Measurements from ENCODE around the gene SNCA.

Gene SNCA

DNA sequence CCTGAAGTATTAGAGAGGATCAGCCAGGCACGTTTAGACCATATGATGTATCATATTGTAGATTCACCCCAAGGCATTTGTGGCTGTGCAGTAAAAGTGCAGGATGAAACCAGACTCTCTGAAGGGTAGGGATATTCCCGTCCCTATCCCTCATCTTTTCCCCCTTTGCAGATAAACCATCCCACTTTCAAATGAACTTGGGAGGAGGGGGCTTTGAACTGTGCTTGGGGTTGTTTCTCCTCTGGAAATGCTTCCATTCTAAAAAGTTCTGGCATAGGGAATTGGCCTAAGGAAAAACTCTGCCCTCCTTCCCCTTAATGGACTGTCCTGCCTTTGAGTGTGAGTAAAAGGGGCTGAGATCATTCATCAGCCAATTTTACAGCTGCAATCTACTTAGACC, 23.8 kb downstream of the SNCA start:
- no peak for DNase-seq

DNA sequence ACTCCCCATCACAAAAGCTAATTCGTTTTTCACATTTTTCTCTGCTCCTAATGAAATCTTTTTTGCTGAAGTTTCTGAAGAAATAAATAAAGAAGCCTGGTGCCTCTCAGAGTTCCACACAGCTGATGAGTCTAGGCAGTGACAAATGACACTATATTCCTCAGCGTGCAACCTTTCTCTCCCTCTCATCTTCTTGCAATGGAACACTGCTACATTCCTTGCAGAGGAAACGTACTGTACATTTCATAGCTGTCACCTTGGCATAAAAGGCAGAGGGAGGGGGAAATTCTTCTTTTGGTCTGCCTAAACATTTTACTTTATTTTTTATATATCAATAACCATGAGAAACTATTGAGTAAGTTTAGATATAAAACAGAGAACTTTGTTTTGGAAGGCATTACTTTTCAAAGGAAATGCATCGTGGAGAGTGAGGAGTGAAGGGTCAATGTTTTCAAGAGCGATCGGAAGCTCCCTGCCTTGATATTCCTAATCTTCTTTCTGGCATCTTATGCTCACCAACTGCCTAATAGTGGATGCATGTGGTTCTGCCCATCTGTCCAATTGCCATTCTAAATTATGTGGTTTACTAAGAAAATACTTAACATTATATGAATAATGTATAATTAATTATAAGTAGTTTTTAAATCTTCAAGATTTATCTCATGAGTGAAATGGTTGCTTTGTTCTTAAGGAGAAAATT, 29.4 kb downstream of the SNCA start:
- no peak for DNase-seq

DNA sequence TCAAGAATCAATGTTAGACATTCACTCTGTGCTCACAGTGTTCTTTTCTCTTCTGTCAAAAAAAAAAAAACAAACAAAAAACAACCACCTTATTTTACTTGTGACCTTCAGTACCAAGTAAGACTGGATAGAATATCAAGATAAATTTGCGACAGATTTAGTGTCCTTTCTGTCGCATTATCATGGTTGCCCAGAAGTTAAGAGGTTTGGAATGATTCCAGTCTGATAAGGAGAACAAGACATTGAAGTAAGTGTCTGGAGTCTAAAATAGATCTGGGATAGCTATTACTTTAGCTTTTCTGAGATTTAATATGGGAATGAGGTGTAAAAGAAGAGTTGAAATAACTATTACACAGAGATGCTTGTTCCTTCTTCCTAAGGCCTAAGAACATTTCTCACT, 31.7 kb downstream of the SNCA start:
- DNase-seq, result no peak

DNA sequence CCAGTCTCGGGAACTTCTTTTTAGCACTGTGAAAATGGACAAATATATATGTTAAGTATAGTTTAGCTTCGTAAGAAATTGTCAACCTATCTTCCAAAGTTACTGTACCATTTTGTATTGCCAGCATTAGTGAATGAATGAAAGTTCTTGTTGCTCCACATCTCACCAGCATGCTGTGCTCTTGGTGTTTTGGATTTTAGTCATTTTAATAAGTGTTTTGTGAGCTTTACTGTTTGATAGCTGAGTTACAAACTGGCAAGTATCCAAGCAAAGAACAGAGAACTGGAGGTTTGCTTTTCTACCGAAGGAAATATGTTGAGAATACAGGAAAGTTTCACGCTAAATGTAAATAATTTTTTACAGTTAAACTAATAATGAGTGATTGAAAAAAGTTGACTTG, 33.0 kb downstream of the SNCA start:
- no peak for DNase-seq

DNA sequence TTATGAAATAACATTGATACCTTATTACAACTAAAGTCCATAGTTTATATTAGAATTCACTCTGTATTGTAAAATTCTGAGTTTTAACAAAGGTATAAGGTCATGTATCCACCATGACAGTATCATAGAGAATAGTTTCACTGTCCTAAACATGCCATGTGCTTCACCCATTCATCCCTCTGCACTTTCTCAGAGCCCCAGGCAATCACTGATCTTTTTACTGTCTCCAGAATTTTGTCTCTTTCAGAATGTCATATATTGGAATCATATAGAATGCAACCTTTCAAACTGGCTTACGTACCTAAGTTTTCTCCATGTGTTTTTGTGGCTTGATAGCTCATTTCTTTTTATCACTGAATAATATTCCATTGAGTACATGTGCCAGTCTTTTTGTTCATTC, 33.9 kb downstream of the SNCA start:
- no peak for DNase-seq

DNA sequence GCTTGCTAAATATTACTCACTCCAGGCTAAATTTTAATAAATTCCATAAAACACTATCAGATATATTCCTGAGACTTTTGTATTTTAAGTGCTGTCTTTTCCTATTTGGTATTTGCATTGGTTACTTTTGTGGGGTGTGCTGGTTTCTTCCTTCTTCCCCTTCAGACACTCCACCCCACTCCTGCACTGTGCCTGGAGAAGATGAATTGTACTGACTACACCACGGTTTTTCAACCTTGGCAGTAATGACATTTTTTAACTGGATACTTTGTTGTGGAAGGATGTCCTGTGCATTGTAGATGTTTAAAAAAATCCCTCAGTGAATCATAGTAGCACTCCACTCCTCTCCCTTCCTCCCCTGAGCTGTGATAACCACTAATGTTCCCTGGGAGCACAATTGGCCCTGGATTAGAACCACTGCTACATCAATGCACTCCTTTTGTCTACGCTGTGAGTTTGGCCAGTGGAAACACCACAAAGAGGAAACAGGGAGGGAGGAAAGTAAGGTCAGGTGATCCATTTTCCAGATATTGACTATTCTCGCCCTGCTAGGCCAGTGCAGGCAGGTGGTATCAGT, 36.3 kb downstream of the SNCA start:
- DNase-seq, result no peak

DNA sequence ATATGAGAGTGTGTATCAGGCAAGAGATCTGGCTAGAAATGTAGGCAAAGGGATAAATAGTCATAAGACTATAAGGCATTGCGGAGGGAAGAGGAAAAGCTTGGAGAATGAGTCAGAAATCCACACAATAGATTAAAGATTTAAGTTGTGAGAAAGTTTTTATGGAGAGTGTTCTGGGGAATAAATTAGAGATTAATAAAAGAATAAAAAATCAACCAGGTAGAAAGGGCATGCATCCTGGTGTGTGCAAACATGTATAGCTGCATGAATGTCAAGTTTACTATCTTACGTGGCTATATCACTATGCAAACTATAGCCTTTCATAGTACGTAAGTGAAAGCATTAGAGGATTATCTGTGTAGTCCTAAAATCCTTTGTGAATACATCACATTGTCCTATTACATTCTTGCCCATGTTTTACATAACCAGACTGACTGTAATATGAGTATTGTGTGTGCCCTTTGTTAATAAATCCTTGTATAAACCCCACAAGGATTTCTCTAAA, 36.9 kb downstream of the SNCA start:
- DNase-seq, result no peak

DNA sequence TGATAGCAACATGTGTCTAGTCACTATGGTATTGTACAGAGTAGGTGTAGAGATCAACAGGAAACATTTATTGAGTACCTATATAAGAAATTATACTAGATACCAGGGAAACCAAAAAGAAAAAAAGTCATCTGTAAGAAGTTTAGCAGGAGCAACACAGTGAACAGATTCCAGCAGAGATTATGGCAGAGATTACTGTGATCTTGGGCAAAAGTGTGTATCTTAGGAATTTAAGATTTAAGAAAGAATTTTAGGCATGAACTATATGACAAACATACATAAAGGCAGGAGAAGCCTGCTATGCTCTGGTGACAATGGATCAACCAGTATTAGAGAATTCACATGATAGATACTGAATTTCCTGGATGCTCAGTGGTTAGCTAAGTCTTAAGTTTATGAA, 37.9 kb downstream of the SNCA start:
- no peak for DNase-seq

DNA sequence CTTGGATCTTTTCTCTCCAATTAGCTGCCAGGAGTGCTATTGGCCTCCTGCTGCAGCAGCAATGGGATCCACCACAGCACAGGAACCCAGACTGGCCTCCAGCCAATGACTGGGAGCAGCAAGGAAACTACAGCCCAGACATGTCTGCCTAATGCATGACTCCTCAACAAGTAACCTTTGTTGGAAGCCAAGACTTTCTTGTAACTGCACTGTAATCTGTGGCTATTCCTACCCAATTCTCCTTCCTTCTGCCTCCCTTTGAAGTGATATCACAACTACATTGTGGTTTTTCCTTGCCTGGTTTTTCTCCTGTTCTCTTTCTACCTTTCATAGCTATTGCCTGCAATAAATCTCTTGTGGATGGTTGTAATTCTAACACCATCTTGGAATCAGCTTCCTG, 39.8 kb downstream of the SNCA start:
- DNase-seq, result no peak

DNA sequence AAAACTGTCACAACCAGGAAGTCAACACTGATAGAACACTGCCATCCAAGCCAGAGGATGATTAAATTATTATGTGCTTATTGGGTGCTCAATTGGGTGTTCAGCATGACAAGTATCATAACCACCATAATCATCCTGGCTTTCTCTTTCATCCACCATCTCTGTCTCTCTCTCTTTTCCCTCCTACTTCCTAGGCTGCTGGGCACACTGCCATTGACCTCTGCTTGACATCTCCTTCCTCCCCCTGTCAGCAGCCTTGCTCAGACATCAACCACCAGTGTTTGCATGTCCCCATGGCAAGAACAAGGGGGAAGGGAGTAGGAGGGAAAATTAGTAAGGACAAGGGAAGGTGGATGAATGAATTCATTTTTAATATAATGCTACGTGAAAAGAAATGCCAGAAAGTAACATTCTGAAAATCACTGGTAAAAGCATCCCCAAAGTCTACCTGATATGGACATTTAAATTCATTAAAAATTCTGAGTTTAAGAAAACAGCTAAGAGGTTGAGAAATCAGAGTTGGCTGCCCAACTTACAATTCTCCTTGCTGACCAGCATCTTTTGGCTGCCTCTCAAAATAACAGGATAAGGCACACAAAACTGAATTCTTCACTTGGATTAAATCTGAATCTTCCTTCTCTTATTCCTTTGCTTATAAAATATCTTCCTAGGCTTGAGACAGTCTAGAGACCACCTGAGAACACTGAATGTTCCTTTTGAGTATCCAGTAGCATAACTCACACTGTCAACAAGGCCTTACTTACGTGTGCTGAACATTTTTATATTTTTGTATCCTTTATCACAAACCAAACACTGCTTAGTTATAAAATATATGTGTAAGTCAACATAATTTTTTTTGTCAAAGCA, 48.5 kb downstream of the SNCA start:
- DNase-seq, result no peak

DNA sequence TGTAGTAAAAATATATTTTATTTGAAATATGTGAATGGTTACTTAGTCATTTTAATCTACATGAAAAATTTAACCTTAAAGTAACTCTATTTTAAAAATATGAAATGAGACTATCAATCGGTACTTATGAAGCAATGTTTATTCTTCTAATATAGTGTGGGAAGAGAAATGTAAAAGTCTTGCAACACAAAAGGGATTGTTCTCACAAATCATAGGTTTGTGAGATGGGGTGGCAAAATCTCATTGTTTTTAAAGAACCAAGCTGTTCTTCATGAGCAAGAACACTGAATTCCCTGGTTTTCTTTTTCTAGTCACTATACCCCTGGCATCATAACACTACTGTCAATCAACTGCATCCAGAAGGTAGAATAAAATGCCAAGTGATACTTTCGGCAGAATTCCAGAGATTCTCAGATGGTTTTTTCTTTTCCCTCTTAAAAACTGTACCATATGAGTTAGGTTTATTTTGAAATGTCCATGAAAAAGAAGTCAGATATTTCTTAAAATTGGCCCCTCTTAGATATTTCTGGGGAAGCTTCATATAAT, 52.2 kb downstream of the SNCA start:
- DNase-seq, result no peak

DNA sequence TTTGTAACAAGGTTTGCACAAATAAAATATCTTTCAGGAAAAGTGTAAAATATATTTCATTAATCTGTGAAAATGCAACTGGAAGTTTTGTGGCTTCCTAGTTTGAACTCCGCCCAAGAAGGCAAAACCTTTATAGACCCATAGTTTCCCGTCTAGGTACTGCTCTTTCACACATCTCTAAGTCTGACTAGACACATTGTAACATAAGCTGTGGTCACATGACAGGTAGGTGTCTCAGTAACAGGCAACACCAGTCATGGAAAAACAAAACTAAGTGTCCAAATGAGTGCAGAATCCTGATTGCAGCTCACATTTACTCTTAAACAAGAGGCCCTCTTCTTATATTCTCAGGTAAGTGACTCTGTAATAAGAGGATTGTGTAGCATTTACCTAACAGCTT, 55.6 kb downstream of the SNCA start:
- DNase-seq, result no peak

DNA sequence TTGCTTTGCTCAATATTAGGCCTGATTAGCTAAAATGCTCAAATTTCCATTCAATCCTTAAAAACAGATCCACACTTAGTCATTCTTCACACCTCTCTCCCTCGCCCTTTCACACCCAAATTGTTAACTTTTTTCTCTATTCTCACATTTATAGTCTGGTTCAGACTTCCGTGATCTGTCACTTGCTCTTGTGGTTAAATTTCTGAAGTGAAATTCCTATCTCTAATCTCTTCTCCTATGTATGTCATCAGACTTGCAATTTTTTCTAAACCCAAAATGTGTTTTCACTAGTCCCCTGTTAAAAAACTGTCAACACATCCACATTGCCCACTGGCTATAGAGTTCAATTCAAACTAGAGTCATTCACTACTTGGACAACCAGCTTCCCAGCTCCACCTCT, 63.2 kb downstream of the SNCA start:
- DNase-seq, result no peak

DNA sequence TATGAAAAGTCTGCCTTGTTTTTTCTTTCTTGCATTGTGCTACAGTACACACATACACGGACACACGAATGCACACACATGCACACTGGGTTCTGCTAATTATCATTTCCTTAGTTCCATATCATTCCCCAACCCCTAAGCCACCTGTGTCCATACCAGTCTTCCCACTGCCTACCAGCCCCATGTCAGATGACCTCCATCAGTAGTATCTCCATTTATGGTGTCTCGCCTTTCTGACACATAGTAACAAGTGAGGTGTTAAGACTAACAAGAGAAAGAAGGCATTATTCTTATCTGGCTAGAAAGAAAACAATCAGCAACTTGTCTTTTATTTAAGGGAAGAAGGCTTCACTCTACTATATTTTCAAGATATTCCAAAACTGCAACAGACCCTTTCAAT, 67.1 kb downstream of the SNCA start:
- DNase-seq, result no peak

DNA sequence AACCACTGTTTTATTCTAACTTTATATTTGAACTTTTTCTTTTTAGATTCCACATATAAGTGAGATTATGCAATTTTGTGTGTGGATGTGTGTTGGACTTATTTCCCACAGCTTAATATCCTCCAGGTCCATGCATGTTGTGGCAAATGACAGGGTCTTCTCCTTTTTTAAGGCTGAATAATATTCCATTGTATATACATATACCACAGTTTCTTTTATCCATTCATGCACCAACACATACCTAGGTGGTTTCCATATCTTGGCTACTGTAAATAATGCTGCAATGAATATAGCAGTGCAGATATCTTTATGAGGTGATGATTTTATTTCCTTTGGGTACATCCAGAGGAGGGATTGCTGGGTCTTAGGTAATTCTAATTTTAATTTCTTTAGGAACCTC, 69.0 kb downstream of the SNCA start:
- no peak for DNase-seq

DNA sequence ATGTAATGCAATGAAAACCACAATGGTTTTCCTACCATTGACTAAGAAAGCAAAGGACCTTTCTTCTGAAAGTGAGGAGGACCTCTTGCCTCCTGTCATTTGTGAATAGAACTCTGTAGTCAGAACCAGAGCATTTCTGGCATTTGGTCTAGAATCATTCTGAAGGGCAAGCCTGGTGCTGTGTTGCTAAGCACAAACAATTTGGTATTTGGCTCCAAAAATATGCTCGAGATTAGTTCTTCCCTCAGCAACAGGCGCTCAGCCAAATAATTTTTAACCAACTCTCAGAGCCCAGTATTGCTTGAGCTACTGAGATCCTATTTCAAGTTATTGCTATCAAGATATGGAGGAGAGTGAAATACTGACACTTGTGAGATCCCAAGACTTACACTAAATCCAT, 71.0 kb downstream of the SNCA start:
- no peak for DNase-seq

DNA sequence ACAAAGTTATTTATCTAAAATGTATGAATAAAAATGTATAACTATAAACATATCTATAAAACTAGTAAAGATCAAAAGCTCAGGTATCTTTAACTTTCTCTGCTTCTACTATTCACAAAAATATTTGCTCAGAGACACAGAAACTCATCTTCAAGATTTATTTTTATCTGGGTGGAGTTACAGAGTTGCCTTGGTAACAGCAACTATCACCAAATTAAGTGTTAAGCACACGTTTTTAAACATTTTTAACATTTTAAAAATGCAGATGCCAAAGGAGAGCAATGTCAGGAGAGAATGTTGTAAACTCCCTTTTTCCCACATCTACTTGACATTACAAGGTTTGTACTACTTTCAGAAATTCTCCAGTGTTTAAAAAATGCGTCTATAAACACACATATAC, 71.4 kb downstream of the SNCA start:
- DNase-seq, result no peak

DNA sequence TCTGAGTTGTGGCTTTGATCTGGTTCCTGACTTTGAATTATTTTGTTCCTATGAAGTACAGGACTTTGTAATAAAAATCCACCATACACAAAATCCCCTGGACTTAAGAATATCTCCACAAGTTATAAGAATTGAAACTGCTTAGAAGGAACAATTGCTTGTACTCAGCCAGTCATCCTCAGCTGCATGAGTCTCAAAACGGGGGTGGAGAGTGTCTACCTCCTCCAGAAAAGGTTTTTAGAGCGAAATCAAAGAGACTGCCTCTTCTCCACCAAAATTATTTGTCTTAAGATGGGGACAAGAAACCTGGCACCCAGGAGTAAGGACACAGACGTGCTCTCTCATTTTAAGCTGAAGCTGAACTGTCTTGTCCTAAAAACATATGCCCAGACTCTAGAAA, 74.7 kb downstream of the SNCA start:
- DNase-seq, result no peak

DNA sequence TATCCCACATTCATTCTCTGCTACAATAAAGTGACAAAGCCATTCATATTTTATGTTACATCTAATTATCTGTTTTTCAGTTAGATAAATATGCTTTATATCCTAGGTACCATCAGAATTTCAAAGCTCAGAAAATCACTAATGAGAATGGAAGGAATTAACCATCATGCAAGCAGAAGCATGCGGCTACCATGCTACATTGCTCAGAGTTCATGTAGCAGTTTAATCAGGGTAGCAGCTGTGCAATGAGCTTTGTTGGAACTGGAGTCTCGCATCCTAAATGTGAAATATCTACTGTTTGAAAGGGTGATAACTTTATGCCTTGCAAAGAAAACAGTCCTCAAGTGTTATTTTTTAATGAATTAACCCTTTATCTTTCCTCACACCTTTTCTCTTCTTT, 77.5 kb downstream of the SNCA start:
- DNase-seq, result no peak

DNA sequence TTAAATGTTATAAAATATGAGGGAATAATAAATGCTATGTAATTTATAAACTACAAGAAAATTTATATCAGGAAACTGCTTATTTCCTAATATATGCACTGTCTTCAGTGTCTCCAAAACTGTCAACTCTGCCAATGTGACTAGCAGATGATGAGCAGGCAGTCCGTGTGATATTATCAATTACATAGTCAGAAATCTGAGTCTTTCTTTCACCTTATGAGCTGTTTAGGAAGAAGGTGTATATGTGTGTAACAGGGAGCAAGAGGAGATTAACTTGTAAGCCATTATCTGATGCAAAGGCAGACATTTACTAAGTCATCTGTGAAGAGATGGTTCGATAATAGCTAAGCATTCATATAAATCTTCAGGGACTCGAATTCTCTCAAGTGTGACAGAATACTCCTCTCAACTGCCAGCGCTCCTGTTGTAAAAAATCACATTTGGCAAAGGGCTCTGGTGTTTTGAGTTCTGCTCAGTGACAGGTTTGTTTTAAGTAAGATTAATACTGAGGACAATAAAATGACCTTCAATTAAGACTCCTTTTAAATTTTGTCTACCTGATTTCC, 79.7 kb downstream of the SNCA start:
- DNase-seq, result no peak

DNA sequence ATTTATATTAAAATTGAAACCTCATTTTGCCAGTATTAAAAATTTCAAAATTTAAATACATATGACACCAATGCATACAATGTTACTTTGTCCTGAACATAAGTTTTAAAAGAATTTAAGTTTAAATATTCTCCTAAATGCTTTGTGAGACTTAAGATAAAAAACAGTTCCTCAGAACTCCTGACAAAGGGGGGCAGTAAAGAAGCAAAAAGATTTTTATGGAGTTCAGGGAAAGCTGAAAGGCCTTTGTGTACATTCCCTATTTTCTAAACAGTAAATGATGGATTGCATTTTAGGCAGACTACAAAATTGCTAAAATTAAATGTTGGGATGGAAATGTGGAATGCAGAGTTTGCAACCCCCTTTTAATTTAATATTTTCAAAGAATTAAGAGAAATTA, 81.7 kb downstream of the SNCA start:
- DNase-seq, result peak; percentile 3

DNA sequence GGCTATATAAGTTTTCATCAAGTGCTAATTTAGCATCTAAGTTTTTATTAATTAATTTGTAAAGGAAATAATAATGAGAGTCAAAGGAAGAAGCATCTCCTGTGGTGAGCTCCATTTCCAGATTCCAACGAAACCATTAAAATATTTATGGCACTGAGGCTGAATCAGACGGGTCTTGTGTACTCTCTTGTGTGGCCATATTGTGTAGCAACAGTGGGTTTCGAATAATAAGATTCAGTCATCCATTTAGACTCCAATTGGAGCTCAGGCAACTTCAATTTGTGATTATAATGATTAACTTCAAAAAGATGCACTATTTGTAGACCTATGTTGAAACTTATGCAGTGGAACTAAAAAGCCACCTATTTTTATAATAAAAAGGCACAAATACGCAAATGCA, 82.4 kb downstream of the SNCA start:
- no peak for DNase-seq

DNA sequence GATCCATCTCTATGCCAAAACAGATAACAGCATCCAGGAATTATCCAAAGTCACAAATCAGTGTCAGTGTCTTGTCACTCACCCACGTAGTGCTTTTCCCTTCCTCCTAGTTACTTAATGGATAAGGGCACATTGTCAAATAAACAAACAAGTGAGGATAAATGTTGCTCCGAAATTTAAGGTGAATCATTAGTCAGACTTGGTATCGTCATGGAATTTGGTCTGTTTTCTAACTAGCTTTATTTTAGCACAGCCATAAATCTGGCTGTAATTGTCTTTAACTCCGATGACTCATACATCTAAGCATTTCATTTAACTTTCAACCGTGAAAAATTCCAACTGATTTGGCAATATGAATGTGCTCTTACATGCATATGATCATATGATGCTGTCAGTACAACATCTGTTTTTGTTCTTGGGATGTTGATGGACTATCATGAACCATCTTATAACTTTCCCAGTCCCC, 83.3 kb downstream of the SNCA start:
- DNase-seq, result no peak

Data from 8988T (cell line).